ENCODE measurements around the gene COL8A2. TPM values are rescaled to one million over a fixed set of nuclear protein-coding genes. Genes with fewer than 3 reads are reported as not detected.

The COL8A2 gene
- total and polyA plus RNA-seq, 2 donors (not counting 3 experiments of a cell fraction or from before 2014, with no cell fraction given): 1.2 to 1.3 TPM

DNA sequence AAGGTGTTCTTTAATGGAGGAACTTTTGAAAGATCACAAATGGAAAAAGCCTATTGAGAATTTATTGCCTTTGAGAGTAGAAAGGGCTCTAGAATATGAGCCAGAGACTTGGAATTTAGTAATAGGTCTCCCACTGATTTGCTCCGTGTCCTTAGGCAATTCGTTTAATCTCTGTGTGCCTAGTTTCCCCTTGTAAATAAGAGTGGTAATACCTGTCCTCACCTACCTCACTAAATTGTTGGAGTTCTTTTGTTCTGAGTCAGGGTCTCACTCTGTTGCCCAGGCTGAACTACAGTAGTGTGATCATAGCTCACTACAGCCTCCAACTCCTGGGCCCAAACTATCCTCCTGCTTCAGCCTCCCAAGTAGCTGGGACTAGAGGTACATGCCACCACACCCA, 56.2 kb downstream of the COL8A2 start:
- ChIA-PET CTCF (interaction anchor here (0.9 kb wide), 1 partner anchor 11 kb away, joined by 3 read pairs; no protein-coding TSS in a partner anchor), POLR2A (no interaction called here)
- H3K27me3 ChIP-seq (ENCODE audit: control insufficient read depth in 2 of 2, insufficient read depth in 2 of 2, low read length in 2 of 2): no peaks in the 10 kb centered on the region
- H2AFZ ChIP-seq (ENCODE audit: low read depth, low read length): no peak overlapping the region
- no TSS peak for BruUV-seq (replicated peaks)
- H3K9me3 ChIP-seq (replicated peaks; ENCODE audit: control insufficient read depth, insufficient read depth, low read length): no peaks in the 10 kb centered on the region
- no peaks in the 10 kb centered on the region for H3K36me3 ChIP-seq (ENCODE audit: control insufficient read depth in 2 of 2, extremely low read depth in 1 of 2, insufficient read depth in 2 of 2, low read length in 2 of 2)
- H4K20me1 ChIP-seq (replicated peaks; ENCODE audit: control insufficient read depth, extremely low read depth, insufficient read depth, low read length): no peaks in the 10 kb centered on the region
- intact Hi-C loops (cut with micrococcal nuclease): no loop called here
- H3K27ac ChIP-seq (ENCODE audit: insufficient read depth, low read depth, low read length): no peak overlapping the region
- TF ChIP-seq, protein P1, sequence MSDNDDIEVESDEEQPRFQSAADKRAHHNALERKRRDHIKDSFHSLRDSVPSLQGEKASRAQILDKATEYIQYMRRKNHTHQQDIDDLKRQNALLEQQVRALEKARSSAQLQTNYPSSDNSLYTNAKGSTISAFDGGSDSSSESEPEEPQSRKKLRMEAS (IDR thresholded peaks at IDR 0.05; ENCODE audit: insufficient read depth, insufficient read length): no peak
- TF ChIP-seq JUN (IDR thresholded peaks at IDR 0.05; ENCODE audit: borderline replicate concordance, insufficient read depth, insufficient read length, low read depth): no peak
- TF ChIP-seq FOS (IDR thresholded peaks at IDR 0.05; ENCODE audit: borderline replicate concordance, insufficient read depth, low read length): no peak
- no peak for TF ChIP-seq MYC (IDR thresholded peaks at IDR 0.05; ENCODE audit: low read depth, low read length)
- no peak for TF ChIP-seq POLR2AphosphoS5 (IDR thresholded peaks at IDR 0.05; ENCODE audit: insufficient read depth, low read depth, low read length)
- TF ChIP-seq POLR2A (IDR thresholded peaks at IDR 0.05; ENCODE audit: low read depth, low read length): no peak
- no peak for TF ChIP-seq GATA2 (IDR thresholded peaks at IDR 0.05; ENCODE audit: insufficient read depth, insufficient read length, low read depth, low read length)
- no peak for TF ChIP-seq EZH2 (IDR thresholded peaks at IDR 0.05; ENCODE audit: borderline replicate concordance, low read depth, low read length, severe bottlenecking)
- no peak overlapping the region for H3K4me3 ChIP-seq (replicated peaks in 1 of 3; ENCODE audit: insufficient read depth in 1 of 3, low read depth in 1 of 3, low read length in 3 of 3)
- H3K9ac ChIP-seq (replicated peaks; ENCODE audit: extremely low read depth, insufficient read depth, low read length): no peak overlapping the region
- no peaks in the 10 kb centered on the region for H3K4me1 ChIP-seq (ENCODE audit: control insufficient read depth, extremely low read depth, insufficient read depth, low read length)
- H3K9me1 ChIP-seq (replicated peaks; ENCODE audit: control insufficient read depth, extremely low read depth, insufficient read depth, low read length): no peaks in the 10 kb centered on the region
- no peak overlapping the region for H3K4me2 ChIP-seq (ENCODE audit: insufficient read depth, low read length)
- DNase-seq (ENCODE audit: low read depth, low spot score) (no peak), FAIRE-seq (no peak)
- dilution Hi-C loops (cut with MboI; ENCODE audit: extremely low pct_ligation_motif_present, low sequenced_read_pairs): no loop called here
- no peaks in the 10 kb centered on the region for H3K79me2 ChIP-seq (ENCODE audit: control insufficient read depth, insufficient read depth, low read length)

DNA sequence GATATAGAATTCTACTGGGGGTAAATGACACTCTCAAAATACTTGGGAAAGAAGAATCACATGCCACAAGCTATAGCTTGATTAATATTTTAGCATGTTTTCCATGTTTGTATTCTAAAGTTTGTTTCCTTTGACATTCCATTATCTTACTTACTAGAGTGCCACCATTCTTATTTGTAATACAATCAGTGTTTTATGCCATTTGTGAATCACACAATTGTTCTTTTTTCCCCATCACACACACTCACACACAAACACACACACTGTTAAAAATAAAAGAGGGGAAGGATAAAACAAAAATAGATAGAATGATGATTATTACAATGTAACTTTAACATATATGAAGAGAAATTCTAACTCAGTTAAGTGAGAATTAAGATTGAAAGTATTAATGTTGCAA, 57.2 kb downstream of the COL8A2 start:
- no TSS peak for BruUV-seq (replicated peaks)
- Histone ChIP-seq H3K4me2 (ENCODE audit: insufficient read depth, low read length) (no peak overlapping the region), H3K27ac (ENCODE audit: insufficient read depth, low read depth, low read length) (no peak overlapping the region), H3K79me2 (ENCODE audit: control insufficient read depth, insufficient read depth, low read length) (no peaks in the 10 kb centered on the region), H3K9me3 (replicated peaks; ENCODE audit: control insufficient read depth, insufficient read depth, low read length) (no peaks in the 10 kb centered on the region), H3K4me3 (replicated peaks in 1 of 3; ENCODE audit: insufficient read depth in 1 of 3, low read depth in 1 of 3, low read length in 3 of 3) (no peak overlapping the region), H3K27me3 (ENCODE audit: control insufficient read depth in 2 of 2, insufficient read depth in 2 of 2, low read length in 2 of 2) (no peaks in the 10 kb centered on the region), H3K4me1 (ENCODE audit: control insufficient read depth, extremely low read depth, insufficient read depth, low read length) (no peaks in the 10 kb centered on the region), H3K36me3 (ENCODE audit: control insufficient read depth in 2 of 2, extremely low read depth in 1 of 2, insufficient read depth in 2 of 2, low read length in 2 of 2) (no peaks in the 10 kb centered on the region), H3K9ac (replicated peaks; ENCODE audit: extremely low read depth, insufficient read depth, low read length) (no peak overlapping the region), H4K20me1 (replicated peaks; ENCODE audit: control insufficient read depth, extremely low read depth, insufficient read depth, low read length) (no peaks in the 10 kb centered on the region), H2AFZ (ENCODE audit: low read depth, low read length) (no peak overlapping the region), H3K9me1 (replicated peaks; ENCODE audit: control insufficient read depth, extremely low read depth, insufficient read depth, low read length) (no peaks in the 10 kb centered on the region)
- TF ChIP-seq EZH2 (IDR thresholded peaks at IDR 0.05; ENCODE audit: borderline replicate concordance, low read depth, low read length, severe bottlenecking) (no peak), GATA2 (IDR thresholded peaks at IDR 0.05; ENCODE audit: insufficient read depth, insufficient read length, low read depth, low read length) (no peak), POLR2AphosphoS5 (IDR thresholded peaks at IDR 0.05; ENCODE audit: insufficient read depth, low read depth, low read length) (no peak), MYC (IDR thresholded peaks at IDR 0.05; ENCODE audit: low read depth, low read length) (no peak), POLR2A (IDR thresholded peaks at IDR 0.05; ENCODE audit: low read depth, low read length) (no peak), FOS (IDR thresholded peaks at IDR 0.05; ENCODE audit: borderline replicate concordance, insufficient read depth, low read length) (no peak), JUN (IDR thresholded peaks at IDR 0.05; ENCODE audit: borderline replicate concordance, insufficient read depth, insufficient read length, low read depth) (no peak)
- TF ChIP-seq, protein P1 (IDR thresholded peaks at IDR 0.05; ENCODE audit: insufficient read depth, insufficient read length): no peak
- TF ChIP-seq, protein P2, sequence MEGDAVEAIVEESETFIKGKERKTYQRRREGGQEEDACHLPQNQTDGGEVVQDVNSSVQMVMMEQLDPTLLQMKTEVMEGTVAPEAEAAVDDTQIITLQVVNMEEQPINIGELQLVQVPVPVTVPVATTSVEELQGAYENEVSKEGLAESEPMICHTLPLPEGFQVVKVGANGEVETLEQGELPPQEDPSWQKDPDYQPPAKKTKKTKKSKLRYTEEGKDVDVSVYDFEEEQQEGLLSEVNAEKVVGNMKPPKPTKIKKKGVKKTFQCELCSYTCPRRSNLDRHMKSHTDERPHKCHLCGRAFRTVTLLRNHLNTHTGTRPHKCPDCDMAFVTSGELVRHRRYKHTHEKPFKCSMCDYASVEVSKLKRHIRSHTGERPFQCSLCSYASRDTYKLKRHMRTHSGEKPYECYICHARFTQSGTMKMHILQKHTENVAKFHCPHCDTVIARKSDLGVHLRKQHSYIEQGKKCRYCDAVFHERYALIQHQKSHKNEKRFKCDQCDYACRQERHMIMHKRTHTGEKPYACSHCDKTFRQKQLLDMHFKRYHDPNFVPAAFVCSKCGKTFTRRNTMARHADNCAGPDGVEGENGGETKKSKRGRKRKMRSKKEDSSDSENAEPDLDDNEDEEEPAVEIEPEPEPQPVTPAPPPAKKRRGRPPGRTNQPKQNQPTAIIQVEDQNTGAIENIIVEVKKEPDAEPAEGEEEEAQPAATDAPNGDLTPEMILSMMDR (IDR thresholded peaks at IDR 0.05; ENCODE audit: extremely low read depth in 1 of 2, insufficient read depth in 1 of 2, low read depth in 1 of 2, low read length in 2 of 2): no peak
- no peak for DNase-seq (ENCODE audit: low read depth, low spot score)
- POLR2A ChIA-PET: no interaction called here
- CTCF ChIA-PET: interaction anchor here (0.9 kb wide), 1 partner anchor 10 kb away, joined by 3 read pairs; no protein-coding TSS in a partner anchor
- intact Hi-C loops (cut with micrococcal nuclease): no loop called here
- no peak for FAIRE-seq
- dilution Hi-C loops (cut with MboI; ENCODE audit: extremely low pct_ligation_motif_present, low sequenced_read_pairs): no loop called here

Data from endothelial cell of umbilical vein (primary cell).